ENCODE data around the gene KIF7.

Gene KIF7

GRCh38 chr15:89669941-89670340 is 14.7 kb upstream of the KIF7 start:
- no peak overlapping the region for H3K4me3 ChIP-seq (ENCODE audit: low read depth in 1 of 2, low read length in 2 of 2)
- no peak overlapping the region for H3K27ac ChIP-seq (ENCODE audit: low read length)
- ATAC-seq (ENCODE audit: insufficient read depth, low read depth) (no peak), DNase-seq (no peak)
- H4K20me1 ChIP-seq (ENCODE audit: insufficient read depth, low read length): no peaks in the 10 kb centered on the region
- H3K79me2 ChIP-seq (ENCODE audit: insufficient read depth, low read length): no peaks in the 10 kb centered on the region
- no peaks in the 10 kb centered on the region for H3K36me3 ChIP-seq (ENCODE audit: insufficient read depth, low read length)
- no peaks in the 10 kb centered on the region for H3K4me1 ChIP-seq (ENCODE audit: insufficient read depth, low read length)
- no peaks in the 10 kb centered on the region for H3K9me3 ChIP-seq (ENCODE audit: insufficient read depth, low read length, severe bottlenecking)
- H3K27me3 ChIP-seq (ENCODE audit: insufficient read depth, low read length, poor library complexity): peaks cover 1% of the 10 kb centered on the region
- TF ChIP-seq EZH2 (IDR thresholded peaks at IDR 0.05; ENCODE audit: borderline replicate concordance, low read depth, low read length, severe bottlenecking) (no peak), CTCF (IDR thresholded peaks at IDR 0.05; ENCODE audit: borderline replicate concordance, extremely low read depth, low read length, poor library complexity, severe bottlenecking) (no peak)
- H3K9ac ChIP-seq (ENCODE audit: low read depth, low read length): no peak overlapping the region
- H2AFZ ChIP-seq (ENCODE audit: low read depth, low read length): no peak overlapping the region
- no peak overlapping the region for H3K4me2 ChIP-seq (ENCODE audit: insufficient read depth, low read length)

DNA sequence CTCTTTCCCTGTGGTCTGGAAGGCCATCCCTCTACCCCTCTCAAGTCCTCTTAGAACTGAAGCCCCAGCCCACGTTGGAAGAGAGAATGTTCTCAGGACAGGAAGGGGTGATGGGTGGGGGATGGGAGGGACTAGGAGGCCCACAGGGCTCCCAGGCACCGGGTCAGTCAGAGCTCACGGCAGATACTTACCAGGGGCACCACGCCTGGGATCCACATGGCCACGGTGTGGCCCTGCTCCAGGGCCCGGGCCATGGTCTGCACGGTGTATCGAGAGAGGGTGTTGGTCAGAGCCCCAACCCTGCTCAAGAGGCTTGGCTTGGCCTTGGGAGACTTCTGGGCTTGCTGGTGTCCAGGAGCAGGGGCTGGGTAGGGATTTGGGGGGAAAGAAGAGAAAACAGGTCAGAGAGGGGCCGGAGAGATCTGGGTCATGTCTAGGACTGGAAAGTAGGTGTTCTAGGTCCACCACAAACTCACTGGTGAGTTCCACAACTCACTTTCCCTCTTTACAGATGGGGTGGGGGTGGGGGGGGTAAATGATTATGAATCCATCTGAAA is 14.1 kb upstream of the KIF7 start:
- H3K27ac ChIP-seq (ENCODE audit: low read length): no peak overlapping the region
- H3K36me3 ChIP-seq (ENCODE audit: insufficient read depth, low read length): no peaks in the 10 kb centered on the region
- no peaks in the 10 kb centered on the region for H3K4me1 ChIP-seq (ENCODE audit: insufficient read depth, low read length)
- no peak for TF ChIP-seq CTCF (IDR thresholded peaks at IDR 0.05; ENCODE audit: borderline replicate concordance, extremely low read depth, low read length, poor library complexity, severe bottlenecking)
- no peak for TF ChIP-seq EZH2 (IDR thresholded peaks at IDR 0.05; ENCODE audit: borderline replicate concordance, low read depth, low read length, severe bottlenecking)
- H3K9ac ChIP-seq (ENCODE audit: low read depth, low read length): no peak overlapping the region
- H3K27me3 ChIP-seq (ENCODE audit: insufficient read depth, low read length, poor library complexity): peaks cover 7% of the 10 kb centered on the region
- no peaks in the 10 kb centered on the region for H3K79me2 ChIP-seq (ENCODE audit: insufficient read depth, low read length)
- no peaks in the 10 kb centered on the region for H4K20me1 ChIP-seq (ENCODE audit: insufficient read depth, low read length)
- no peaks in the 10 kb centered on the region for H3K9me3 ChIP-seq (ENCODE audit: insufficient read depth, low read length, severe bottlenecking)
- DNase-seq: no peak
- H3K4me3 ChIP-seq (ENCODE audit: low read depth in 1 of 2, low read length in 2 of 2): no peak overlapping the region
- ATAC-seq (ENCODE audit: insufficient read depth, low read depth): no peak
- no peak overlapping the region for H3K4me2 ChIP-seq (ENCODE audit: insufficient read depth, low read length)
- H2AFZ ChIP-seq (ENCODE audit: low read depth, low read length): no peak overlapping the region

GRCh38 chr15:89668171-89668570 is 12.9 kb upstream of the KIF7 start:
- Histone ChIP-seq H3K79me2 (ENCODE audit: insufficient read depth, low read length) (no peaks in the 10 kb centered on the region), H2AFZ (ENCODE audit: low read depth, low read length) (no peak overlapping the region), H3K27me3 (ENCODE audit: insufficient read depth, low read length, poor library complexity) (peaks cover 7% of the 10 kb centered on the region), H3K27ac (ENCODE audit: low read length) (no peak overlapping the region), H4K20me1 (ENCODE audit: insufficient read depth, low read length) (no peaks in the 10 kb centered on the region), H3K36me3 (ENCODE audit: insufficient read depth, low read length) (no peaks in the 10 kb centered on the region), H3K9ac (ENCODE audit: low read depth, low read length) (no peak overlapping the region), H3K4me2 (ENCODE audit: insufficient read depth, low read length) (no peak overlapping the region), H3K4me1 (ENCODE audit: insufficient read depth, low read length) (no peaks in the 10 kb centered on the region), H3K9me3 (ENCODE audit: insufficient read depth, low read length, severe bottlenecking) (no peaks in the 10 kb centered on the region), H3K4me3 (ENCODE audit: low read depth in 1 of 2, low read length in 2 of 2) (no peak overlapping the region)
- TF ChIP-seq CTCF (IDR thresholded peaks at IDR 0.05; ENCODE audit: borderline replicate concordance, extremely low read depth, low read length, poor library complexity, severe bottlenecking) (no peak), EZH2 (IDR thresholded peaks at IDR 0.05; ENCODE audit: borderline replicate concordance, low read depth, low read length, severe bottlenecking) (no peak)
- ATAC-seq (ENCODE audit: insufficient read depth, low read depth) (no peak), DNase-seq (no peak)

- TF ChIP-seq CTCF (IDR thresholded peaks at IDR 0.05; ENCODE audit: borderline replicate concordance, extremely low read depth, low read length, poor library complexity, severe bottlenecking): no peak
- TF ChIP-seq EZH2 (IDR thresholded peaks at IDR 0.05; ENCODE audit: borderline replicate concordance, low read depth, low read length, severe bottlenecking): no peak
- no peak overlapping the region for H3K27ac ChIP-seq (ENCODE audit: low read length)
- ATAC-seq (ENCODE audit: insufficient read depth, low read depth): no peak
- H3K36me3 ChIP-seq (ENCODE audit: insufficient read depth, low read length): no peaks in the 10 kb centered on the region
- H3K4me2 ChIP-seq (ENCODE audit: insufficient read depth, low read length): no peak overlapping the region
- H3K4me3 ChIP-seq (ENCODE audit: low read depth in 1 of 2, low read length in 2 of 2): no peak overlapping the region
- peaks cover 7% of the 10 kb centered on the region for H3K27me3 ChIP-seq (ENCODE audit: insufficient read depth, low read length, poor library complexity)
- no peak overlapping the region for H2AFZ ChIP-seq (ENCODE audit: low read depth, low read length)
- no peaks in the 10 kb centered on the region for H4K20me1 ChIP-seq (ENCODE audit: insufficient read depth, low read length)
- no peaks in the 10 kb centered on the region for H3K79me2 ChIP-seq (ENCODE audit: insufficient read depth, low read length)
- H3K9ac ChIP-seq (ENCODE audit: low read depth, low read length): no peak overlapping the region
- H3K4me1 ChIP-seq (ENCODE audit: insufficient read depth, low read length): no peaks in the 10 kb centered on the region
- DNase-seq: no peak
- no peaks in the 10 kb centered on the region for H3K9me3 ChIP-seq (ENCODE audit: insufficient read depth, low read length, severe bottlenecking)
Measured at GRCh38 chr15:89667706-89667960, 12.4 kb upstream of the KIF7 start.

Measured in DND-41 (cell line).